NCI-H774 (cell line): ENCODE data around the gene DAP.
"Not testable (repeated sequence)": the region's sequence is repeated elsewhere in the genome, so short reads cannot be mapped to it uniquely, and the experiment has no call there.

Source experiments
- DNase-seq: peaks from one replicate; lab custom pipeline; 2025; lab: John Stamatoyannopoulos, UW

DAP gene

GRCh38 chr5:10734037-10734709 lies 26.9 kb downstream of the DAP start:
- no peak for DNase-seq

GRCh38 chr5:10733426-10733825 lies 27.6 kb downstream of the DAP start:
- no peak for DNase-seq

GRCh38 chr5:10731913-10732312 lies 29.1 kb downstream of the DAP start:
- DNase-seq: no peak

GRCh38 chr5:10730043-10730351 lies 31.0 kb downstream of the DAP start:
- no peak for DNase-seq

- no peak for DNase-seq
These were observed 31.6 kb downstream of the DAP start for GRCh38 chr5:10729320-10730042.

- DNase-seq: no peak
These were observed 32.4 kb downstream of the DAP start for GRCh38 chr5:10728679-10729078.

- DNase-seq: no peak
These were observed 33.2 kb downstream of the DAP start for GRCh38 chr5:10727861-10728260.

- DNase-seq: no peak
These were observed 34.0 kb downstream of the DAP start for GRCh38 chr5:10726913-10727517.

GRCh38 chr5:10726179-10726912 lies 34.7 kb downstream of the DAP start:
- no peak for DNase-seq

GRCh38 chr5:10725636-10726035 lies 35.4 kb downstream of the DAP start:
- no peak for DNase-seq

GRCh38 chr5:10724781-10725507 lies 36.1 kb downstream of the DAP start:
- DNase-seq: peak; percentile 62

- DNase-seq: no peak
These were observed 37.5 kb downstream of the DAP start for GRCh38 chr5:10723514-10723913.

GRCh38 chr5:10720766-10721165 lies 40.3 kb downstream of the DAP start:
- DNase-seq: not testable (repeated sequence)

- no peak for DNase-seq
These were observed 41.1 kb downstream of the DAP start for GRCh38 chr5:10719965-10720364.

- DNase-seq: not testable (repeated sequence)
These were observed 42.4 kb downstream of the DAP start for GRCh38 chr5:10718617-10719016.

- not testable (repeated sequence) for DNase-seq
These were observed 44.2 kb downstream of the DAP start for GRCh38 chr5:10716825-10717224.

GRCh38 chr5:10715605-10716290 lies 45.3 kb downstream of the DAP start:
- DNase-seq: no peak

GRCh38 chr5:10712574-10713366 lies 48.3 kb downstream of the DAP start:
- no peak for DNase-seq

- no peak for DNase-seq
These were observed 49.5 kb downstream of the DAP start for GRCh38 chr5:10711562-10711961.

GRCh38 chr5:10710513-10711128 lies 50.4 kb downstream of the DAP start:
- DNase-seq: no peak
